ENCODE results near the gene CYREN. TPM values are rescaled to one million over a fixed set of nuclear protein-coding genes. Genes with fewer than 3 reads are reported as not detected.

CYREN gene
- total RNA-seq, 1 experiment from 2014 or later = 39.6 TPM

DNA sequence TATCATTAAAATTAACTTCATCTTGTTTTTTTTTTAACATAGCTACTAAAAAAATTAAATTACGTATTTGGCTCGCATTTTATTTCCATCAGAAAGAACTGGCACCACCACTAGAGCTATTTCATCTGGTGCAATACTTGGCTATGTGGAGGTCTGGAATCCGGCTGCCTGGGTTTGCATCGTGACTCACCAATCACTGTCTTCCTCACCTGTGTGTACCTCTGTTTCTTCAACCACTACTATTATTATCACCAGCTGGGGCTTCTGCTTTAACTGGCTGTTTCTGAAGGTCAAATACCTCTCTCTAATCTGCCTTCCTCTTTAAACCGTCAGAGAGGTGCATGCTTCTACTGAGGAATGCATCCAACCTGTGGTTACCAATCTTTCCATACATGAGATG lies 34.4 kb upstream of the CYREN start:
- Histone ChIP-seq H3K9me3 (ENCODE audit: low read depth, low read length, poor library complexity, severe bottlenecking) (no peaks in the 10 kb centered on the region), H3K27ac (ENCODE audit: low read depth, low read length, poor library complexity, severe bottlenecking) (no peak overlapping the region), H3K27me3 (replicated peaks; ENCODE audit: insufficient read depth, low read depth, low read length, poor library complexity) (no peaks in the 10 kb centered on the region), H3K4me3 (ENCODE audit: low read depth, low read length, poor library complexity, severe bottlenecking) (no peak overlapping the region), H3K36me3 (ENCODE audit: insufficient read depth, low read length, poor library complexity, severe bottlenecking) (no peaks in the 10 kb centered on the region), H3K4me1 (ENCODE audit: insufficient read depth, low read length, poor library complexity, severe bottlenecking) (no peaks in the 10 kb centered on the region)
- intact Hi-C loops (cut with micrococcal nuclease; ENCODE audit: unreplicated experiment) = no loop called here
- BruUV-seq (replicated peaks) = no TSS peak
- DNase-seq (ENCODE audit: low spot score) = no peak
- POLR2A ChIA-PET (ENCODE audit: low non-redundant PET) = no interaction called here
- no peak for TF ChIP-seq CTCF (conservative IDR thresholded peaks at IDR 0.05; ENCODE audit: low read depth, low read length)
- CTCF ChIA-PET = no interaction called here

- ChIA-PET CTCF (no interaction called here), POLR2A (ENCODE audit: low non-redundant PET) (no interaction called here)
- TF ChIP-seq EZH2 (IDR thresholded peaks at IDR 0.05; ENCODE audit: borderline replicate concordance, low read depth, low read length, poor library complexity, severe bottlenecking) (no peak), CTCF (conservative IDR thresholded peaks at IDR 0.05; ENCODE audit: low read depth, low read length) (no peak)
- no peak overlapping the region for H3K27ac ChIP-seq (ENCODE audit: low read depth, low read length, poor library complexity, severe bottlenecking)
- no peaks in the 10 kb centered on the region for H3K27me3 ChIP-seq (replicated peaks; ENCODE audit: insufficient read depth, low read depth, low read length, poor library complexity)
- H3K9me3 ChIP-seq (ENCODE audit: low read depth, low read length, poor library complexity, severe bottlenecking) = no peaks in the 10 kb centered on the region
- intact Hi-C loops (cut with micrococcal nuclease; ENCODE audit: unreplicated experiment) = no loop called here
- no peaks in the 10 kb centered on the region for H3K36me3 ChIP-seq (ENCODE audit: insufficient read depth, low read length, poor library complexity, severe bottlenecking)
- no peak overlapping the region for H3K4me3 ChIP-seq (ENCODE audit: low read depth, low read length, poor library complexity, severe bottlenecking)
- no peaks in the 10 kb centered on the region for H3K4me1 ChIP-seq (ENCODE audit: insufficient read depth, low read length, poor library complexity, severe bottlenecking)
- DNase-seq (ENCODE audit: low spot score) = no peak
- no TSS peak for BruUV-seq (replicated peaks)
Observed at GRCh38 chr7:135204341-135204749, 33.8 kb upstream of the CYREN start.

DNA sequence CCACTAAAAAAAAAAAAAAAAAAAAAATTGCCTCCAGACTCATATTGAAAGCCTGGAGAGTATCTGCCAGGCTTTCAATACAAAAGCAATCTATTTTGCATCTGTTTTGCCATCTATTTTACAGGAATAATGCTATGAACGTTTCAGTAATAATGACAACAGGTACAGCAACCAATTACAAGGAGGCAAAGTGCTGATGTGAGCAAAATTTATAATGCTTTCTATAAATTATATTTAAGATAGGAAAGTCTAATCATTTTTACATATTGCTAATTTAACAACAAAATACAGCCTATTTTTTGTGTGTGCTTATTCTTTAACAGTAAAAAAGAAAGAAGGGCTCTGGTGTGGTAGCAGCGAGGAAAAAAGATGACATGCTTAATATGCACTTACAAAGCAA lies 30.8 kb upstream of the CYREN start:
- intact Hi-C loops (cut with micrococcal nuclease; ENCODE audit: unreplicated experiment) = no loop called here
- TF ChIP-seq CTCF (conservative IDR thresholded peaks at IDR 0.05; ENCODE audit: low read depth, low read length) (no peak), EZH2 (IDR thresholded peaks at IDR 0.05; ENCODE audit: borderline replicate concordance, low read depth, low read length, poor library complexity, severe bottlenecking) (no peak)
- POLR2A ChIA-PET (ENCODE audit: low non-redundant PET) = no interaction called here
- Histone ChIP-seq H3K4me3 (ENCODE audit: low read depth, low read length, poor library complexity, severe bottlenecking) (no peak overlapping the region), H3K27ac (ENCODE audit: low read depth, low read length, poor library complexity, severe bottlenecking) (no peak overlapping the region), H3K36me3 (ENCODE audit: insufficient read depth, low read length, poor library complexity, severe bottlenecking) (no peaks in the 10 kb centered on the region), H3K9me3 (ENCODE audit: low read depth, low read length, poor library complexity, severe bottlenecking) (no peaks in the 10 kb centered on the region), H3K27me3 (replicated peaks; ENCODE audit: insufficient read depth, low read depth, low read length, poor library complexity) (no peaks in the 10 kb centered on the region), H3K4me1 (ENCODE audit: insufficient read depth, low read length, poor library complexity, severe bottlenecking) (no peaks in the 10 kb centered on the region)
- DNase-seq (ENCODE audit: low spot score) = no peak
- no TSS peak for BruUV-seq (replicated peaks)
- CTCF ChIA-PET = no interaction called here
